HFFc6 (cell line): ENCODE results near the gene ITPR1. TPM values are rescaled to one million over a fixed set of nuclear protein-coding genes. Genes with fewer than 3 reads are reported as not detected.

Experiments
- DNase-seq: peaks from one replicate; pipeline ENCODE4 v3.0.0-alpha.2; 2018
- H3K27ac Mint-ChIP-seq: 2 replicates; pipeline ENCODE4 v1.8.0; 2020; ENCODE audit warnings: mild to moderate bottlenecking, mixed read lengths
- H3K27me3 Mint-ChIP-seq: 2 replicates; pipeline ENCODE4 v1.8.0; 2021; ENCODE audit warnings: mild to moderate bottlenecking, moderate library complexity, mixed read lengths; ENCODE audit not compliant: insufficient read depth
- H3K36me3 Mint-ChIP-seq: 2 replicates; pipeline ENCODE4 v1.8.0; 2021; ENCODE audit warnings: low read depth, mixed read lengths
- H3K4me1 Mint-ChIP-seq: 2 replicates; pipeline ENCODE4 v1.8.0; 2020; ENCODE audit warnings: low read depth, mixed read lengths
- H3K4me3 Mint-ChIP-seq: 2 replicates; pipeline ENCODE4 v1.8.0; 2020; ENCODE audit warnings: mild to moderate bottlenecking, moderate library complexity, mixed read lengths
- H3K9me3 Mint-ChIP-seq: 2 replicates; pipeline ENCODE4 v1.8.0; 2020; ENCODE audit warnings: mild to moderate bottlenecking, mixed read lengths
- CTCF ChIP-seq: fragments of 200-600 bp; sonication (generic); IDR thresholded peaks from 2 replicates; pipeline ENCODE4 v1.5.0; 2021; ENCODE audit warnings: antibody characterized with exemption, mild to moderate bottlenecking
- total RNA-seq, 6 experiments: library from RNA; stranded (reverse); fragmentation: NEBNext Ultra II Directional; extraction: Animal tissue kit (Norgen Biotek cat#: 25700); gene quantifications; 2 replicates in 1 of 6; 3 replicates in 5 of 6; pipeline ENCODE4 v1.2.3, GENCODE V29; 2021

Gene ITPR1
- total RNA-seq, 6 experiments from 2014 or later: 4.9 to 8.3 (median 6.1) TPM

DNA sequence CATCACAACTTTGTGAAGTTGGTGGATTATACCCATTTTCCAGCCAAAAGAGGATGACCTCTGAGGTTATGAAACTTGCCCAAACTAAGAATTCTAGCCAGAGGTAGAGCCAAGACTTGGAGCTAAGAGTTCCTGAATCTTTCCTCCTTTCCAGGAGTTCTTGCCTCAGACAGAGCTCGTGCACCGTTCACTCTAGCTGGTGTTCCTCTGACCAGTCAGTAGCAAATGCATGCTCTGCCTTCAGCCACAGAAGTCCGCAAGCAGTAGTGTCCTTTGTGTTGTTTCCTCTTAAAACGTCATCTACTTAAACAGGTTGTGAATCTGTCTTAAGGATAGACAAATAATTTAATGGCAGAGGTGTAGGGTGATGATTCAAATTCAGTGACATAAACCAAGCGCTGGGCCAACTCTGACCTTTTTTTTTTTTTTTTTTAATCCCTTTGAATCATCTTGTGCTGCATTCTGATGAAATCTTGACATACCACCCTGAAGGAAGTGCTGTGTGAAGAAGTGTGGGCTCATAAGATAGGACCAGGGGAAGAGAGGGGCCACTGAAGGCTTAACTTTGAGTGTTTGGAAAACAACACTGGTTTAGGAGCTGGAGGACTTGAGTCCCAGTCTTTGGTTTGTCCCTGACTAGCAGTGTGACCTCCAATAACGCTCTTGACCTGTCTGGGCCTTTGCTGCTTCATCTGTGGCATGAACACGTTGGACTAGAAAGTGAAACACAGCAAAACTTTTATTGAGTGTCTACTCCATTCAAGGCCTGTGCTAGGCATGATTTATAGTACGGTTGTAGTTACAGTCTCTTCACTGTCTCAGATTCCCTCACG lies 53.4 kb downstream of the ITPR1 start:
- no peak for TF ChIP-seq CTCF
- DNase-seq: no peak
- Mint-ChIP-seq H3K27ac (no peak overlapping the region), H3K4me3 (no peak overlapping the region), H3K4me1 (no peaks in the 10 kb centered on the region), H3K36me3 (no peaks in the 10 kb centered on the region), H3K9me3 (no peaks in the 10 kb centered on the region), H3K27me3 (peaks cover 10% of the 10 kb centered on the region)

DNA sequence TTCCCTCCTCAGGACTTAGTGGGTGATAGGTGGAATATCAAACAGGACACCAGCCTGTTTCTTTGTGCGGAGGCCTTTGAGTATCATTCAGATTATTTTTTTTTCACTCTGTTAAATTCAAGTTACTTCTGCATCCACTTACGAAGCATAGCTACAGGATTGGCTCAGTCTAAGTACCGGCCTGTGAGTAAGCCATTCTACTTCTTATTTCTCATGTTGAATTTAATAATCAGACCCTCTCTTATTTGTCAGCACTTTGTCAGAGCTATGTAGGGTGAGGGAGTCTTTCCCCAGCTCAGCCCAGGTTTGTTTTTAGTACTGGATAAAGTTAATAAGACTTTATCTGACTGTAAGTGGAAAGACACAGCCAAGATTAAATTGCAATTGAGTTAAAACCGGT lies 54.7 kb downstream of the ITPR1 start:
- Mint-ChIP-seq H3K4me1 (no peaks in the 10 kb centered on the region), H3K4me3 (no peak overlapping the region)
- TF ChIP-seq CTCF: no peak

DNA sequence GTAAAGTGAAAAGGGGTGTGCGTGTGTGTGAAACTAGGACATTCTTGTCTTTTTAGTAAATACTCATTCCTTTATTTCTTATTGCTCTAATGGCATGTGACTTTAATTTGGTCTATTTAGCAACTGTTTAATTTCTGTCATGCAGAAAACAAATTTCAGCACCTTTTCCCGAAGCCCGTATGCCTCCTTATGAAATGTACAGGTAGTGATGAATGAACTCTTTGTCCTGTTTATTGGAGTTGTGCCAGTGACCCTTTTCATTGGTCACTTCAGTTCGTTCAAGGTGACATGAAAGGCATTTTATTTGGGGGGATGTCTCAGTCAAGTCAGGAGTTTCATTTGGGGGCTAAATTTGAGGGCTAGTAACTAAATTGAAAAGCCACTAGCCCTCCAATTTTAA lies 55.2 kb downstream of the ITPR1 start:
- Mint-ChIP-seq H3K9me3 (no peaks in the 10 kb centered on the region), H3K36me3 (no peaks in the 10 kb centered on the region), H3K4me3 (no peak overlapping the region), H3K4me1 (no peaks in the 10 kb centered on the region), H3K27me3 (peaks cover 14% of the 10 kb centered on the region), H3K27ac (no peak overlapping the region)
- no peak for DNase-seq
- TF ChIP-seq CTCF: no peak

More for the DNA sequence above, 54.7 kb downstream of the ITPR1 start:
- H3K27me3 Mint-ChIP-seq: peaks cover 12% of the 10 kb centered on the region
- H3K36me3 Mint-ChIP-seq: no peaks in the 10 kb centered on the region
- H3K9me3 Mint-ChIP-seq: no peaks in the 10 kb centered on the region
- DNase-seq: no peak
- no peak overlapping the region for H3K27ac Mint-ChIP-seq

GRCh38 chr3:4548780-4549179 lies 55.6 kb downstream of the ITPR1 start:
- no peak for TF ChIP-seq CTCF
- Mint-ChIP-seq H3K9me3 (no peaks in the 10 kb centered on the region), H3K27ac (no peak overlapping the region), H3K4me3 (no peak overlapping the region), H3K27me3 (peaks cover 13% of the 10 kb centered on the region), H3K36me3 (no peaks in the 10 kb centered on the region), H3K4me1 (no peaks in the 10 kb centered on the region)
- DNase-seq: no peak

DNA sequence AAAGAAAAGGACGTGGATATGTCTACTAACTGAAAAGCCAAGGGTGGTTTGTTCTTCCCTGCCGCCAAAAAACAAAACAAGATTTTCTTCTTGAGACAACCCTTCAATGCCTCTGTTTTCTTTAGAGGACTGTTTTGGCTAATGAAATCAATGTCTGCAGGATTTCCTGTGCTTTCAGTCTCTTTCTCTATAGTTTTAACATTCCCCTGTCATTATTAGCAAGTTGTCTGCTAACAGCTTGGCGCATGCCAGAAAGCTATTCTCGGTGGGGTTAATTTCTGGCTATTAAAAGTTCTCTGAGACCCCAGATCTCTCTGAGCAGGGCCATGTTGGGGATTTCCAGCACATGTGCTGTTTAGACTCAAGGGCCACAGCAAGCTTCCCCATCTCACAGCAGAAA lies 56.7 kb downstream of the ITPR1 start:
- no peaks in the 10 kb centered on the region for H3K36me3 Mint-ChIP-seq
- no peak for DNase-seq
- no peaks in the 10 kb centered on the region for H3K9me3 Mint-ChIP-seq
- no peaks in the 10 kb centered on the region for H3K4me1 Mint-ChIP-seq
- H3K27me3 Mint-ChIP-seq: peaks cover 14% of the 10 kb centered on the region
- TF ChIP-seq CTCF: no peak
- no peak overlapping the region for H3K4me3 Mint-ChIP-seq
- no peak overlapping the region for H3K27ac Mint-ChIP-seq
